Measurements from ENCODE around the gene EPB41L3.

GRCh38 chr18:5582849-5583681 is 39.3 kb upstream of the EPB41L3 start:
- TF ChIP-seq POLR2AphosphoS5 (IDR thresholded peaks at IDR 0.05; ENCODE audit: low read depth) (no peak), EZH2 (IDR thresholded peaks at IDR 0.05; ENCODE audit: low read depth, unreplicated experiment) (no peak), CTCF (conservative IDR thresholded peaks at IDR 0.05; ENCODE audit: low read depth in 2 of 2) (no peak), ETS1 (IDR thresholded peaks at IDR 0.05) (no peak)
